Ishikawa (cell line): ENCODE results near the gene LSM7.
A peak's percentile ranks its signal among the peaks of the same experiment; 100 is the strongest.

Source experiments
- CEBPB ChIP-seq: IDR thresholded peaks from 2 replicates; pipeline ENCODE4 v1.6.1; 2012
- CREB1 ChIP-seq: IDR thresholded peaks from 2 replicates; pipeline ENCODE4 v1.6.1; 2012; ENCODE audit warnings: low read depth
- EGR1 ChIP-seq: IDR thresholded peaks from 2 replicates; pipeline ENCODE4 v1.6.1; 2012
- EP300 ChIP-seq: IDR thresholded peaks from 2 replicates; pipeline ENCODE4 v1.6.1; 2012; ENCODE audit warnings: borderline replicate concordance
- FOXM1 ChIP-seq: IDR thresholded peaks from 2 replicates; pipeline ENCODE4 v1.6.1; 2012; ENCODE audit warnings: low read depth, borderline replicate concordance
- NFIC ChIP-seq: IDR thresholded peaks from 2 replicates; pipeline ENCODE4 v1.6.1; 2012
- RAD21 ChIP-seq: IDR thresholded peaks from 2 replicates; pipeline ENCODE4 v1.6.1; 2012; ENCODE audit warnings: low read depth
- TAF1 ChIP-seq: IDR thresholded peaks from 2 replicates; pipeline ENCODE4 v1.6.1; 2012; ENCODE audit warnings: low read depth, mild to moderate bottlenecking
- TEAD4 ChIP-seq: IDR thresholded peaks from 2 replicates; pipeline ENCODE4 v1.6.1; 2012
- YY1 ChIP-seq: IDR thresholded peaks from 2 replicates; pipeline ENCODE4 v1.6.1; 2012; ENCODE audit warnings: low read depth
- ZBTB7A ChIP-seq: IDR thresholded peaks from 2 replicates; pipeline ENCODE4 v1.6.1; 2012; ENCODE audit warnings: low read depth
- TF ChIP-seq, protein P1 (sequence below): IDR thresholded peaks from 2 replicates; pipeline ENCODE4 v1.6.1; 2012
- TF ChIP-seq, protein P2 (sequence below): IDR thresholded peaks from 2 replicates; pipeline ENCODE4 v1.6.1; 2012; ENCODE audit warnings: low read depth, mild to moderate bottlenecking

LSM7 gene

DNA sequence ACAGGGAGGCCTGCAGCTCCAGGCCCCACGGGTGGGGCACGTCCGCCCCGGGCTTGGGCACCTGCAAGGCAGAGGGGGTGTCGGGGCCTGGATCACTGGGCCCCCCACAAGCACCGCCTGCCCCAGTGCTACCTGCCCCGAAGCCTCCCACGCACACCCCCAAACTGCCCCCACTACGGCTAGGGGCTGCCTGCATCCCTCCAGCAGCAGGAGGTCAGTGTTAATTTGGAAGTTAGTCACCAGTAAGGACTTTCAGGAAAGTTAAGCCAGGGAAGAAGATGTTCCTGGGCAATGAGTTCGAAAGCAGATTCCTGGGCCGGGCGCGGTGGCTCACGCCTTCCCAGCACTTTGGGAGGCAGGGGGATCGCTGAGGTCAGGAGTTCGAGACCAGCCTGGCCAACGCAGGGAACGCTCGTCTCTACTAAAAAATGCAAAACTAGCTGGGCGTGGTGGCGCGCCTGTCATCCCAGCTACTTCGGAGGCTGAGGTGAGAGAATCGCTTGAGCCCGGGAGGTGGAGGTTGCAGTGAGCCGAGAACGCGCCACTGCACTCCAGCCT lies 51.9 kb downstream of the LSM7 start:
- TF ChIP-seq EGR1 (no peak), YY1 (no peak)
- TF ChIP-seq, protein P1, sequence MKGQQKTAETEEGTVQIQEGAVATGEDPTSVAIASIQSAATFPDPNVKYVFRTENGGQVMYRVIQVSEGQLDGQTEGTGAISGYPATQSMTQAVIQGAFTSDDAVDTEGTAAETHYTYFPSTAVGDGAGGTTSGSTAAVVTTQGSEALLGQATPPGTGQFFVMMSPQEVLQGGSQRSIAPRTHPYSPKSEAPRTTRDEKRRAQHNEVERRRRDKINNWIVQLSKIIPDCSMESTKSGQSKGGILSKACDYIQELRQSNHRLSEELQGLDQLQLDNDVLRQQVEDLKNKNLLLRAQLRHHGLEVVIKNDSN: no peak

DNA sequence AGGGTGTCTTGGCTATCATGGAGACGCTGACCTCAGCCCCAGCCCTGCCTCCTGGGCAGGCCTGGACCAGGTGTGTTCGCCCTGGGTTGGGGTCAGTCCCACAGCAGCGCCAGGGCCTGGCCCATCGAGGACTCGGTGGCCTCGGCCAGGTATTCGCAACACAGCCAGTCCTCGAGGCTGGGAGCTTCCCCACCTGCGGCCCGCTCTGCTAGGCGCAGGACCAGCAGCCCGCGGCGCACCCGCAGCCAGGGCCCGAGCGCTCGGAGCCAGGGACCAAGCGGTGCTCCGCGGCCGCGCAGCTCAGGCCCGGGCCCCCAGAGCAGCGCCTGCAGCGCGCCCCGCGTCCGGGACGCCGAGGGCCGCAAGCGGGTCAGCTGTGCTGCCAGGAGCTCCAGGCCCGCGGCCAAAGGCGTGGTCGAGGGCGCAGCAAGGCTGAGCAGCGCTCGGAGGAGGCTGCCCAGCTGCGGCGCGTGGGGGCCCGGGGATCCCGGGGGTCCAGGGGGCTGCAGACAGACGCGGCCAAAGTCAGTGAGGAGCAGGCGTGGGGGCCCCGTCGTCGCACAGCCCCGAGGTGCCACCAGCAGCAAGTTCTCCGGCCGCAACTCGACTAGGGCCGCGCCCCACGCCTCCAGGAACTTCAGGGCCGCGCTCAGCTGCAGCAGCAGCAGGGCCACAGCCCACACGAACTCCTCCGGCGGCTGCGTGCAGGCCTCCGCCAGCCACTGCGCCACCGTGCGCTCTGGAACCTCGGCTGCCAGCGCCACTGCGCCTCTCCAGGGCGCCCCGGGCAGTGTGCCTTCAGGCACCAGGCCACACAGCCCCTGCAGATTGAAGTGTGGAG lies 52.6 kb downstream of the LSM7 start:
- TF ChIP-seq FOXM1: no peak
- TF ChIP-seq CREB1: no peak
- TF ChIP-seq EGR1: no peak
- TF ChIP-seq TAF1: no peak
- no peak for TF ChIP-seq EP300
- no peak for TF ChIP-seq CEBPB
- no peak for TF ChIP-seq NFIC
- TF ChIP-seq, protein P2, sequence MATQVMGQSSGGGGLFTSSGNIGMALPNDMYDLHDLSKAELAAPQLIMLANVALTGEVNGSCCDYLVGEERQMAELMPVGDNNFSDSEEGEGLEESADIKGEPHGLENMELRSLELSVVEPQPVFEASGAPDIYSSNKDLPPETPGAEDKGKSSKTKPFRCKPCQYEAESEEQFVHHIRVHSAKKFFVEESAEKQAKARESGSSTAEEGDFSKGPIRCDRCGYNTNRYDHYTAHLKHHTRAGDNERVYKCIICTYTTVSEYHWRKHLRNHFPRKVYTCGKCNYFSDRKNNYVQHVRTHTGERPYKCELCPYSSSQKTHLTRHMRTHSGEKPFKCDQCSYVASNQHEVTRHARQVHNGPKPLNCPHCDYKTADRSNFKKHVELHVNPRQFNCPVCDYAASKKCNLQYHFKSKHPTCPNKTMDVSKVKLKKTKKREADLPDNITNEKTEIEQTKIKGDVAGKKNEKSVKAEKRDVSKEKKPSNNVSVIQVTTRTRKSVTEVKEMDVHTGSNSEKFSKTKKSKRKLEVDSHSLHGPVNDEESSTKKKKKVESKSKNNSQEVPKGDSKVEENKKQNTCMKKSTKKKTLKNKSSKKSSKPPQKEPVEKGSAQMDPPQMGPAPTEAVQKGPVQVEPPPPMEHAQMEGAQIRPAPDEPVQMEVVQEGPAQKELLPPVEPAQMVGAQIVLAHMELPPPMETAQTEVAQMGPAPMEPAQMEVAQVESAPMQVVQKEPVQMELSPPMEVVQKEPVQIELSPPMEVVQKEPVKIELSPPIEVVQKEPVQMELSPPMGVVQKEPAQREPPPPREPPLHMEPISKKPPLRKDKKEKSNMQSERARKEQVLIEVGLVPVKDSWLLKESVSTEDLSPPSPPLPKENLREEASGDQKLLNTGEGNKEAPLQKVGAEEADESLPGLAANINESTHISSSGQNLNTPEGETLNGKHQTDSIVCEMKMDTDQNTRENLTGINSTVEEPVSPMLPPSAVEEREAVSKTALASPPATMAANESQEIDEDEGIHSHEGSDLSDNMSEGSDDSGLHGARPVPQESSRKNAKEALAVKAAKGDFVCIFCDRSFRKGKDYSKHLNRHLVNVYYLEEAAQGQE: no peak

DNA sequence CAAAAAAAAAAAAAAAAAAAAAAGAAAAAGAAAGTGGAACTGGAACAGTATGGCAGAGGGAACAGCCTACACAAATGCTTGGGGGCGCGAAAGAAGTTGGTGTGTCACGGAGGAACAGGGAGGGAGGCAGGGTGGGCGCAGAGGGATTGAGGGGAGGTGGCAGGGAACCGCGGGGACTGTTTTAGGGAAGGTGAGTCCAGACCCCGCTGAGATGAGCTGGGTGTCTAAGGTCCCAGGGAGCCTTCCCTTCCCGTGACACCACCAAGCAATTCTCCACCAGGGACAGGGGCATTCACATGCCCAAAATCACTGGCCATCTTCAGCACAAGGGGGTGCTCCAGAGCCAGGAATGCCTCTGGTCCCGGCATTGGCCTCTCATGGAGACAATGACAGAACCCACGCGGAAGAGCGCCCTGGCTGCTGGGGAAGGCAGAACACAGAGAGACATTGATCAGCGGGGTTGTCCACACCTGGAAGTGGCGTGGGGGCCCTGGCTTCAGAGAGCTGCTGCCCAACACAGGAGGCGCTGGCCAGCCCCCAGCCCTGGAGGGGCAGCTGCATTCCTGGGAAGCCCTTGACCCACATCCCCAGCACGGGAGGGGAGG lies 53.4 kb downstream of the LSM7 start:
- TF ChIP-seq ZBTB7A (no peak), EP300 (no peak), TAF1 (no peak), TEAD4 (peak; percentile 54), CEBPB (no peak), RAD21 (peak; percentile 73), EGR1 (no peak)
- TF ChIP-seq, protein P2: 0 out of 2 replicates have a peak, but pooled peaks have one; percentile 23

DNA sequence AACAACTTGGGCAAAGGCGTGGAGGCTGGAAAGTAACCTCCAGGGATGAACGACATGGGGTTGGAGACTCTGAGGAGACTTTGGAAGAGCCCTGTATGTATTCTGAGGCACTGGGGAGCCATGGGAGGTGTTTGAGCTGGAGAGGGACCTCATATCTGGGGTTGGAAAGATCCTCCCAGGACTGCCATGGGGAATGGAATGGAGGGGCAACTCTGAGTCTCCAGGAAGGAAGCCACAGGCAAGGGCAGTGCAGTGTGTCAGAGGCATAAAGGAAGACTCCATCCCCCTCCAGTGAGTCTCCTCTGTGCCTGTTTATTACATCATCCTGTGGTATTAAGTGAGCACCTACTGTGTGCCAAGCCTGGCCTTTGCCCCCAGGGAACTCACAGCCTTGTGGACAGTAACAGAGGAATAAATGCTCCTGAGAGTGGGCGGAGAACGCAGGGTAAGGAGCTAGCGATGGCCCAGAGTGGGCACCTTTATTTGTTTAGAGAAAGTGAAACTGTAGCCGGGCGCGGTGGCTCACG lies 54.1 kb downstream of the LSM7 start:
- TF ChIP-seq FOXM1 (no peak), CEBPB (no peak), CREB1 (no peak), EGR1 (no peak), NFIC (no peak), RAD21 (no peak), ZBTB7A (no peak), TEAD4 (no peak), YY1 (no peak)
- TF ChIP-seq, protein P2: no peak
- TF ChIP-seq, protein P1: no peak
